Activated naive CD4-positive, alpha-beta T cell treated with anti-CD3 and anti-CD28 coated beads for 36 hours (primary cell): ENCODE results near the gene TPST2. TPM values are rescaled to one million over a fixed set of nuclear protein-coding genes. Genes with fewer than 3 reads are reported as not detected.

ENCODE experiments used
- CTCF ChIA-PET: fragments of 350-600 bp; sonication (Branson Sonifier 250); formaldehyde crosslinking; loops from one replicate; lab custom pipeline; 2021; ENCODE audit warnings: antibody characterized with exemption; lab: Charles Lee
- DNase-seq: peaks from one replicate; pipeline ENCODE4 v3.0.0-alpha.2; 2020
- H3K27ac Mint-ChIP-seq: one replicate; pipeline ENCODE4 v1.8.0; 2021; ENCODE audit warnings: mild to moderate bottlenecking, mixed read lengths
- H3K27me3 Mint-ChIP-seq: one replicate; pipeline ENCODE4 v1.8.0; 2021; ENCODE audit warnings: low read depth, mixed read lengths
- H3K36me3 Mint-ChIP-seq: one replicate; pipeline ENCODE4 v1.8.0; 2021; ENCODE audit warnings: low read depth, mixed read lengths
- H3K4me1 Mint-ChIP-seq: one replicate; pipeline ENCODE4 v1.8.0; 2021; ENCODE audit warnings: low read depth, mixed read lengths
- H3K4me3 Mint-ChIP-seq: one replicate; pipeline ENCODE4 v1.8.0; 2021; ENCODE audit warnings: mild to moderate bottlenecking, moderate library complexity, mixed read lengths
- H3K9me3 Mint-ChIP-seq: one replicate; pipeline ENCODE4 v1.8.0; 2021; ENCODE audit warnings: mixed read lengths
- intact Hi-C: fragments of 100-400 bp; cut with micrococcal nuclease; formaldehyde crosslinking; loops from one replicate; pipeline ENCODE4 v1.15.1; 2023
- total RNA-seq, 2 experiments: library from RNA; stranded (reverse); gene quantifications; one replicate each; pipeline ENCODE4 v1.2.3, GENCODE V29; 2021

TPST2 gene
- total RNA-seq, 2 experiments from 2014 or later = 21.0 to 21.9 TPM

DNA sequence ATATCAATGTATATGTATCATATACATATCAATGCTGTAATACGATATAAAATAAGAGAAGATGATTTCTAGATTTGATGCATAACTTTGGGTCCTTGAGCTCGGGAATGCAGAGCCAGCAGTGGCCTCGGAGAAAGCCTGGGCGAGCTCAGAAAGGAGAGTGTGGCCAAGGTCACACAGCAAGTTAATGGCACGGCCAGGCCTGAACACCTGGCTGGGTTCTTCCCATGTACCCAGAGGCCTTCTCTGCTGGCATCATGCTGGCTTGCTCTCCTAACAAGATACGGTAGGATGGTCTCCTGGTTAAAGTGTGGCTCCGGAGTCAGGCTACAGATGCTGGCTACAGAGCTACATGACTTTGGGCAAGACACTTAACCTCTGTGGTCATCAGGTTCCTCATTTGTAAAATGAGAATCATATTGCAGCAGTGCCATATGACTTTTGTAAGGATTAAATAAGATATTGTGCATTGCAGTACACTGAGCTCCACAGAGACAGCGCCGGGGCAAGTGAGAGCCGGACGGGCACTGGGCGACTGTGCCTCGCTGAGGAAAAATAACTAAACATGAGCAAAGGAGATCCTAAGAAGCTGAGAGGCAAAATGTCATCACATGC lies 29.9 kb downstream of the TPST2 start:
- Mint-ChIP-seq H3K36me3 (peaks cover 5% of the 10 kb centered on the region), H3K4me3 (no peak overlapping the region), H3K4me1 (no peaks in the 10 kb centered on the region), H3K27ac (no peak overlapping the region), H3K27me3 (no peaks in the 10 kb centered on the region), H3K9me3 (no peaks in the 10 kb centered on the region)
- no peak for DNase-seq
- CTCF ChIA-PET = no interaction called here
- intact Hi-C loops = no loop called here

DNA sequence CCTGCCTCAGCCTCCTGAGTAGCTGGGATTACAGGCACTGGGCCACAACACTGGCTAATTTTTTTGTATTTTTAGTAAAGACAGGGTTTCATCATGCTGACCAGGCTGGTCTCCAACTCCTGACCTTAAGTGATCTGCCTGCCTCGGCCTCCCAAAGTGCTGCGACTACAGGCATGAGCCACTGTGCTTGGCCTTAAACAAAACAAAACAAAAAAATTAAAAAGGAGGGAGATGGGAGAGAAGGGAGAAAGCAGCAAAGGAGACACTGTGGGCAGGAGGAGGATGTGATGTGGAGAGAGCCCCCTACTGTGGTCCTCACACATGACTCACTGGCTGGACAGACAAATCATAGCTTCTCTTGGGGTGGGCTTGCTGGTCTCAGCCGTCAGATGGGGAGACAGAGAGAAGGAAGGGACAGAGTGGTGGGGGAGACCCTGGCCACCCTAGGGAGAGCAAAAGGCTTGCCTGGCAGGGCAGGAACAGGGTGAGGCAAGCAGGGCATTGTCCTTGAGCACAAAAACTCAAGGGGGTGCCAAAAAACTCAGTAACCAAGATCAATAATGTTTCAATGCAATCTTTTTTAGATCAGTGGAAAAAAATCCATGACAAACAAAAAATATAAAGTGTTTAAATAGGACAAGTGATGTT lies 31.6 kb downstream of the TPST2 start:
- intact Hi-C loops = no loop called here
- Mint-ChIP-seq H3K27ac (no peak overlapping the region), H3K27me3 (no peaks in the 10 kb centered on the region), H3K4me1 (no peaks in the 10 kb centered on the region), H3K36me3 (peaks cover 3% of the 10 kb centered on the region), H3K9me3 (no peaks in the 10 kb centered on the region), H3K4me3 (no peak overlapping the region)
- DNase-seq = no peak
- CTCF ChIA-PET = interaction anchor here (0.6 kb wide), 2 partner anchors 61 to 251 kb away, joined by 3 to 5 read pairs; no protein-coding TSS in a partner anchor

DNA sequence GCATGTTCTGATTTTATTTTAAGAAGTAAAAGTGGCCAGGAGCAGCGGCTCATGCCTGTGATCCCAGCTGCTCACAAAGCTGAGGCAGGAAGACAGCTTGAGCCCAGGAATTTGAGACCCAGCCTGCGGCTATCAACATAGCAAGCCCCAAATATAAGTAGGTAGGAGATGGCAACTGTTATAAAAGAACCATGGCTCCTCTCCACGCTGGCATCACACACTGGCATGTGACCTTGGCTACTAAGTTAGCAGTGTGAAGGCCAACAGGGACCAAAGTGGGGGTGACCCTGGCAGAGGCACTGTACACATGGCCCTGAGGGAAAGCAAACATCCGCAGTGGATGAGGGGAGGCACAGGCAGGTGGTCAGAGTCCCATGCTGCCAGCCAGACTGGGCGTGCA lies 33.0 kb downstream of the TPST2 start:
- H3K27me3 Mint-ChIP-seq = no peaks in the 10 kb centered on the region
- intact Hi-C loops = no loop called here
- CTCF ChIA-PET = no interaction called here
- H3K9me3 Mint-ChIP-seq = no peaks in the 10 kb centered on the region
- H3K4me1 Mint-ChIP-seq = no peaks in the 10 kb centered on the region
- no peak for DNase-seq
- H3K27ac Mint-ChIP-seq = no peak overlapping the region
- peaks cover 3% of the 10 kb centered on the region for H3K36me3 Mint-ChIP-seq
- no peak overlapping the region for H3K4me3 Mint-ChIP-seq

DNA sequence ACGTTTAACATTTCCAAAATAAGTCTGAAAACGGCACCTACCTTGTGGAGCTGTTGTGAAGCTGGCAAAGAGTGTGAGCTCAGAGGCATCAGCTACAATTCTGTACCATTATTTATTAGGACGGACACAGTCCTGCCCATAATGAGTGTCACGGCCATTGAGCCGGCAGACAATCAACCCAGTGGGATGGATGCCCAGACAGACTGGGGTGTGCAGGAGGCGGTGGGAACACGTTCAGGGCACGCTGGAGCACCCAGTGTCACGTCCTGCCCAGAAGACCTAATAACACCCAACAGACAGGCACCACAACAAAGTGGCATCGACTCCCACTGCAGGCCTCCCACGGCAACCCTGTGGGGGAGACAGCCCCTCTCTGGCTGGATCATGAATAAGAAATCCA lies 34.5 kb downstream of the TPST2 start:
- H3K27ac Mint-ChIP-seq = no peak overlapping the region
- no peaks in the 10 kb centered on the region for H3K4me1 Mint-ChIP-seq
- peaks cover 3% of the 10 kb centered on the region for H3K36me3 Mint-ChIP-seq
- DNase-seq = no peak
- no peak overlapping the region for H3K4me3 Mint-ChIP-seq
- CTCF ChIA-PET = no interaction called here
- intact Hi-C loops = no loop called here
- no peaks in the 10 kb centered on the region for H3K27me3 Mint-ChIP-seq
- H3K9me3 Mint-ChIP-seq = no peaks in the 10 kb centered on the region

DNA sequence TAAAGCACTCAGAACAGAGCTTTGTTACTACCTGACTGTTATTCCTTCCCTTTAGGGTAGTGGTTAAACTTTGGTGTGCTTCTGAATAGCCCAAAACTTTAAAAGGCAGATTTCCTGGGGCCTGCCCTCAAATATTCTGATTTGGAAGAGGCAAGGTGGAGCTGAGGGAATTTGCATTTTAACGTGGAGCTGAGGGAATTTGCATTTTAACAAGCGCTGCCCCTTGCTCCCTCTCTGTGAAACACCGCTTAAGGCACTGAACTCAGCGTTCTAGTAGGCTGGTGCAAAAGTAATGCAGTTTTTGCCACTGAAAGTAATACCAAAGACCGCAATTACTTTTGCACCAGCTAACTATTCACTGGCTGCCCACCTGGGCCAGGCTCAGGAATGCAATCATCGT lies 35.0 kb downstream of the TPST2 start:
- intact Hi-C loops = no loop called here
- Mint-ChIP-seq H3K36me3 (peaks cover 3% of the 10 kb centered on the region), H3K4me1 (no peaks in the 10 kb centered on the region), H3K27ac (no peak overlapping the region), H3K4me3 (no peak overlapping the region), H3K9me3 (no peaks in the 10 kb centered on the region), H3K27me3 (no peaks in the 10 kb centered on the region)
- CTCF ChIA-PET = interaction anchor here (1.2 kb wide), 1 partner anchor 23 kb away, joined by 3 read pairs; no protein-coding TSS in a partner anchor
- DNase-seq = no peak

DNA sequence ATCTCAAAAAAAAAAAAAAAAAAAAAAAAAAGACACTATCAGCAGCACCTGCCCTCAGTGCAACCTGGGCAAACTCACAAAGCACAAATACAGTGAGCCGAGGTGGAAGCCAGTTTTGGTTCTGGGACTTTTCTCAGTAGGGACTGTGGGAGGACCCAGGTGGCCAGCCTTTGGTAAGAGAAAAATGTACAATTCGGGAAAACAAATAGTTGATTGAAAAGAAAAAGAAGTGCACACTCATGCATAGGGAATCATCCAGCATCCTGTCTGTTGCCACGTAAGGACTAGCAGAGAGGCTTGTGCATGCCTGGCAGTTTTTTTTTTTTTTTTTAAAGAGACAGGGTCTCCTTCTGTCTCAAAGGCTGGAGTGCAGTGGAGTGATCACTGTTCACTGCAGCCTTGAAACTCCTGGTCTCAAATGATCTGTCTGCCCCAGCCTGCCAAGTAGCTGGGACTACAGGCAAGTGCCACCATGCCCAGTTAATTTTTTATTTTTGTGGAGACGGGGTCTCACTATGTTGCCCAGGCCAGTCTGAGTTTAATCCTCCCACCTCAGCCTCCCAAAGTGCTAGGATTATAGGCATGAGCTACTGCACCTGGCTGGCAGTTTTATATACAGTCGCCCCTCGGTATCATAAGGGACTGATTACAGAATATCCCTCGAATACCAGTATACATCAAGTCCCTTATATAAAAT lies 36.7 kb downstream of the TPST2 start:
- Mint-ChIP-seq H3K4me3 (no peak overlapping the region), H3K27me3 (no peaks in the 10 kb centered on the region), H3K4me1 (peaks cover 2% of the 10 kb centered on the region)

DNA sequence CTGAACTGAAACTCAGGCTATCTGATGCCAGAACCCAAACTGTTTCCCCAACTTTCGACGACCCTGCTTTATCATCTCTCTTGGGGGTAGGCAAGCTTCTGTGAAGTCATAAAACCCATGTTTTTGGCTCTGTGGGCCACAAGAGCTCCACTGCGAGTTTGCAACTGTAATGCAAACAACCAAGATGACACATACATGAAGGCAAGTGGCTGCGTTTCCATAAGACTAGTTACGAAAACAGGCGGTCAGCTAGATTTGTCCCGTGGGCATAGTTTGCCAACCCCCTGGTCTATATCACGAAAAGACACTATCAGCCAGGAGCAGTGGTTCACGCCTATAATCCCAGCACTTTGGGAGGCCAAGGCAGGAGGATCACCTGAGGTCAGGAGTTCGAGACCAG lies 37.5 kb downstream of the TPST2 start:
- H3K27ac Mint-ChIP-seq = no peak overlapping the region
- peaks cover 5% of the 10 kb centered on the region for H3K36me3 Mint-ChIP-seq
- intact Hi-C loops = no loop called here
- H3K4me3 Mint-ChIP-seq = no peak overlapping the region
- DNase-seq = no peak
- H3K9me3 Mint-ChIP-seq = no peaks in the 10 kb centered on the region
- H3K4me1 Mint-ChIP-seq = peaks cover 8% of the 10 kb centered on the region
- no peaks in the 10 kb centered on the region for H3K27me3 Mint-ChIP-seq
- CTCF ChIA-PET = interaction anchor here (0.7 kb wide), 2 partner anchors 18 to 1015 kb away, joined by 3 to 8 read pairs; no protein-coding TSS in a partner anchor

More for the DNA sequence above, 36.7 kb downstream of the TPST2 start:
- peaks cover 5% of the 10 kb centered on the region for H3K36me3 Mint-ChIP-seq
- H3K27ac Mint-ChIP-seq = no peak overlapping the region
- intact Hi-C loops = no loop called here
- DNase-seq = no peak
- no peaks in the 10 kb centered on the region for H3K9me3 Mint-ChIP-seq
- CTCF ChIA-PET = interaction anchor here (0.7 kb wide), 2 partner anchors 17 to 1014 kb away, joined by 3 to 8 read pairs; no protein-coding TSS in a partner anchor

DNA sequence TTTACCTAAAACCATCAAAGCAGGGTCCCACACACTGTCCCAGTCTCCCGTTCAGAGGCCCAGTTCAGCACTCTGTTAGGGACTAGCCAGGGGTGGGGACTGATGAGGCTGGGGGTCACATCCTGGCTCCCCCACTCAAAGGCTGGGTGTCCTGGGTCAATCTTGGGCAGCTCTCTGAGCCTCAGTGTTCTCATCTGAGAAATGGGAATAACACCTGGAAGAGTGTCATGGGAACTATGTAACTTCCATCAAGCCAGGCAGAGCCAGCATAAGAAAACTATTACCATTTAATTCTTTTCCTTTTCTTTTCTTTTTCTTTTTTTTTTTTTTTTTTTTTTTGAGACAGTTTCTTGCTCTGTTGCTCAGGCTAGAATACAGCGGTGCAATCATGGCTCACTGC lies 38.4 kb downstream of the TPST2 start:
- CTCF ChIA-PET = no interaction called here
- Mint-ChIP-seq H3K27ac (no peak overlapping the region), H3K4me1 (peaks cover 17% of the 10 kb centered on the region)

DNA sequence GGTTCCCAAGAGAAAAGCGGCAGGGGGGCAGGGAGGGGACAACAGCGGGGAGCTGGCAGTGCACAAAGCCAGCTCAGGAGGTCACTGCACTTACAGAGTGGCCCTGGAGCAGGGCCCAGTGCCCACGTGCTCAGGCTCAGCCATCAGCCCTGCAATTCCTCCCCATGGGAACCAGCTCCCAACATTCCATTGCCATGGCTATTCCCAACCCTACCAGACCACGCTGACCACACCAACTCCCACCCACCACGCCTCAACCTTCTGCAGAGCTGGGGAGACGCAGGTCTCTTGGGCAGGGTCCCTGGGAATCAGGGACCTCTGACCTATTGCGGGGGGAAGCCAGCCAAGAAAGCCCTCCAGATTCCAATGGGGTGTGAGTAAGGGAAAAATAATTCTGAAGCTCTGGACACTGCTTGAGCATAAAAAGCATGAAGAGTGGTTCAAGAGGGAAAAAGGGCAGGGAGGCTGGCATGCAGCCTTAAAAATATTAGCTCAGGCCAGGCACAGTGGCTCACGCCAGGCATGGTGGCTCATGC lies 39.4 kb downstream of the TPST2 start:
- CTCF ChIA-PET = interaction anchor here (0.7 kb wide), 1 partner anchor 67 kb away, joined by 3 read pairs; no protein-coding TSS in a partner anchor
- peaks cover 18% of the 10 kb centered on the region for H3K4me1 Mint-ChIP-seq

More for the DNA sequence above, 38.4 kb downstream of the TPST2 start:
- H3K27me3 Mint-ChIP-seq = no peaks in the 10 kb centered on the region
- intact Hi-C loops = no loop called here
- no peaks in the 10 kb centered on the region for H3K9me3 Mint-ChIP-seq
- no peak overlapping the region for H3K4me3 Mint-ChIP-seq
- peaks cover 9% of the 10 kb centered on the region for H3K36me3 Mint-ChIP-seq
- DNase-seq = no peak

DNA sequence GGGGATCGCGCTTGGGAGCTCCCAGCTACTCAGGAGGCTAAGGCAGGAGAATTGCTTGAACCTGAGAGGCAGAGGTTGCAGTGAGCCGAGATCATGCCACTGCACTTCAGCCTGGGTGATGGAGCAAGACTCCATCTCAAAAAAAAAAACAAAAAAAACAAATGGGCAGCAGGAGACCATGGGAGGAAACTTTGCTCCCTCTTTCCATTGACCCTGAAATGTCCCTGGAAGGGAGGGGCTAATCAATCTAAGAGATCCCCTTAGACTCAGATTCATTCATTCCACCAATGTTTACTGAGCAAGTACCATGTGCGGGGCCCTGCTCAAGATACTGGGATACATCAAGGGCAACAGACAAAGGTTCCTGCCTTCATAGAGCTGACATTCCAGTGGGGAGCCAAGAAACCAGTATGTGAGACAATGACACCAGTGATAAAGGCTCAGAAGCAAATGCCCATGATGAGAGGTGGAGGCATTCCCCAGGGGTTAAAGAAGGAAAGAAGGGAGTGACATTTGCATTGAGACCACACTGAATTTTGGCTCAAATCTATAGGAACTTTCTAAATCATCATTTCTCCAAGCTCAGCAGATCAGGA lies 39.9 kb downstream of the TPST2 start:
- no peak overlapping the region for H3K27ac Mint-ChIP-seq
- CTCF ChIA-PET = interaction anchor here (0.6 kb wide), 1 partner anchor 7 kb away, joined by 3 read pairs; no protein-coding TSS in a partner anchor
- no peak for DNase-seq
- peaks cover 18% of the 10 kb centered on the region for H3K4me1 Mint-ChIP-seq
- H3K27me3 Mint-ChIP-seq = no peaks in the 10 kb centered on the region
- peaks cover 12% of the 10 kb centered on the region for H3K36me3 Mint-ChIP-seq
- intact Hi-C loops = no loop called here
- H3K9me3 Mint-ChIP-seq = no peaks in the 10 kb centered on the region
- no peak overlapping the region for H3K4me3 Mint-ChIP-seq

More for the DNA sequence above, 39.4 kb downstream of the TPST2 start:
- DNase-seq = no peak
- Mint-ChIP-seq H3K27ac (no peak overlapping the region), H3K27me3 (no peaks in the 10 kb centered on the region), H3K4me3 (no peak overlapping the region), H3K9me3 (no peaks in the 10 kb centered on the region), H3K36me3 (peaks cover 12% of the 10 kb centered on the region)
- intact Hi-C loops = no loop called here

DNA sequence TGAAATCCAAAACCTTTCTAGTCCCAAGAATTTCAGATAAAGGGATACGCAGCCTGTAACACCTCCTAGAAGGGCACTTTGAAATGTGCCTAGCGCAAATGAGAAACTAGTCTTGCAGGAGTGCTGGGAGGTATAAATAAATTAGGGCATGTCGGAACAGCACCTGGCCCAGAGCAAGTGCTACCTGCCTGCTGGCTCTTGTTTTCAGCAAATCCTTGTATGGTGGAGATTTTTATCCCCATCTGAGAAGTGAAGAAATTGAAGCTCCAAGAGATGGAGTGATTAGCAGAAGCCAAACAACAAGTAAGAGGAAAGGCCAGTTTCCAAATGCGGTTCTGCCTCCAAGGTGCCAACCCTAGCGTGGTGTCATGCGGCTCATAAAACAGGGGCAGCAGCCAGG lies 40.9 kb downstream of the TPST2 start:
- CTCF ChIA-PET = no interaction called here
- H3K27me3 Mint-ChIP-seq = no peaks in the 10 kb centered on the region
- intact Hi-C loops = no loop called here
- H3K4me1 Mint-ChIP-seq = peaks cover 18% of the 10 kb centered on the region
- no peak for DNase-seq
- H3K9me3 Mint-ChIP-seq = no peaks in the 10 kb centered on the region
- no peak overlapping the region for H3K4me3 Mint-ChIP-seq
- H3K36me3 Mint-ChIP-seq = peaks cover 12% of the 10 kb centered on the region
- no peak overlapping the region for H3K27ac Mint-ChIP-seq

DNA sequence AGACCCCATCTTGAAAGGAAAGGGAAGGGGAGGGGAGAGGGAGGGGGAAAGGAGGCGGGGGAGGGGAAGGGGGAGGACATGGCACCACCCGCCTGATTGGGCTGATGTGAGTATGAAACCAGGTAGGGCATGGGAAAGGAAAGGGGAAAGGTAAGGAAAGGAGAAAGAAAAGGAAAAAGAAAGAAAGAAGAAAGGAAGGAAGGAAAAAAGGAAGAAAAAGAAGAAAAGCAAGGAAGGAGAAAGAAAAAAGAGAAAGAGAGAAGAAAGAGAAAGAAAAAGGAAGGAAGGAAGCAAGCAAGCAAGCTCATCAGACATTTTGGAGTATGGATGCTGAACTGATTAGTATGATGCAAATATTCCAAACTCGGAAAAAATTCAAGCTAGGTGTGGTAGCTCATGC lies 41.6 kb downstream of the TPST2 start:
- Mint-ChIP-seq H3K36me3 (peaks cover 12% of the 10 kb centered on the region), H3K9me3 (no peaks in the 10 kb centered on the region), H3K4me3 (no peak overlapping the region), H3K27me3 (no peaks in the 10 kb centered on the region), H3K27ac (no peak overlapping the region), H3K4me1 (peaks cover 18% of the 10 kb centered on the region)
- DNase-seq = no peak
- intact Hi-C loops = no loop called here
- CTCF ChIA-PET = no interaction called here
